ENCODE measurements around the gene ATP6V1C2. TPM values are rescaled to one million over a fixed set of nuclear protein-coding genes. Genes with fewer than 3 reads are reported as not detected.

The ATP6V1C2 gene
- total and polyA plus RNA-seq, 2 experiments from 2014 or later = 0.14 to 2.1 TPM

GRCh38 chr2:10810202-10811161 is 89.1 kb downstream of the ATP6V1C2 start (continued):
- TF ChIP-seq, protein P1, sequence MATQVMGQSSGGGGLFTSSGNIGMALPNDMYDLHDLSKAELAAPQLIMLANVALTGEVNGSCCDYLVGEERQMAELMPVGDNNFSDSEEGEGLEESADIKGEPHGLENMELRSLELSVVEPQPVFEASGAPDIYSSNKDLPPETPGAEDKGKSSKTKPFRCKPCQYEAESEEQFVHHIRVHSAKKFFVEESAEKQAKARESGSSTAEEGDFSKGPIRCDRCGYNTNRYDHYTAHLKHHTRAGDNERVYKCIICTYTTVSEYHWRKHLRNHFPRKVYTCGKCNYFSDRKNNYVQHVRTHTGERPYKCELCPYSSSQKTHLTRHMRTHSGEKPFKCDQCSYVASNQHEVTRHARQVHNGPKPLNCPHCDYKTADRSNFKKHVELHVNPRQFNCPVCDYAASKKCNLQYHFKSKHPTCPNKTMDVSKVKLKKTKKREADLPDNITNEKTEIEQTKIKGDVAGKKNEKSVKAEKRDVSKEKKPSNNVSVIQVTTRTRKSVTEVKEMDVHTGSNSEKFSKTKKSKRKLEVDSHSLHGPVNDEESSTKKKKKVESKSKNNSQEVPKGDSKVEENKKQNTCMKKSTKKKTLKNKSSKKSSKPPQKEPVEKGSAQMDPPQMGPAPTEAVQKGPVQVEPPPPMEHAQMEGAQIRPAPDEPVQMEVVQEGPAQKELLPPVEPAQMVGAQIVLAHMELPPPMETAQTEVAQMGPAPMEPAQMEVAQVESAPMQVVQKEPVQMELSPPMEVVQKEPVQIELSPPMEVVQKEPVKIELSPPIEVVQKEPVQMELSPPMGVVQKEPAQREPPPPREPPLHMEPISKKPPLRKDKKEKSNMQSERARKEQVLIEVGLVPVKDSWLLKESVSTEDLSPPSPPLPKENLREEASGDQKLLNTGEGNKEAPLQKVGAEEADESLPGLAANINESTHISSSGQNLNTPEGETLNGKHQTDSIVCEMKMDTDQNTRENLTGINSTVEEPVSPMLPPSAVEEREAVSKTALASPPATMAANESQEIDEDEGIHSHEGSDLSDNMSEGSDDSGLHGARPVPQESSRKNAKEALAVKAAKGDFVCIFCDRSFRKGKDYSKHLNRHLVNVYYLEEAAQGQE (IDR thresholded peaks at IDR 0.05; ENCODE audit: unreplicated experiment) = no peak
- no peak for TF ChIP-seq ZNF331 (CRISPR knock-in tag; IDR thresholded peaks at IDR 0.05; ENCODE audit: low read depth)
- TF ChIP-seq, protein P2, sequence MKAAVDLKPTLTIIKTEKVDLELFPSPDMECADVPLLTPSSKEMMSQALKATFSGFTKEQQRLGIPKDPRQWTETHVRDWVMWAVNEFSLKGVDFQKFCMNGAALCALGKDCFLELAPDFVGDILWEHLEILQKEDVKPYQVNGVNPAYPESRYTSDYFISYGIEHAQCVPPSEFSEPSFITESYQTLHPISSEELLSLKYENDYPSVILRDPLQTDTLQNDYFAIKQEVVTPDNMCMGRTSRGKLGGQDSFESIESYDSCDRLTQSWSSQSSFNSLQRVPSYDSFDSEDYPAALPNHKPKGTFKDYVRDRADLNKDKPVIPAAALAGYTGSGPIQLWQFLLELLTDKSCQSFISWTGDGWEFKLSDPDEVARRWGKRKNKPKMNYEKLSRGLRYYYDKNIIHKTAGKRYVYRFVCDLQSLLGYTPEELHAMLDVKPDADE (IDR thresholded peaks at IDR 0.05) = no peak
- TF ChIP-seq CREB1 (CRISPR knock-in tag; IDR thresholded peaks at IDR 0.05; ENCODE audit: low read depth) = no peak
- TF ChIP-seq EZH2 (IDR thresholded peaks at IDR 0.05; ENCODE audit: low read depth, unreplicated experiment) = no peak

DNA sequence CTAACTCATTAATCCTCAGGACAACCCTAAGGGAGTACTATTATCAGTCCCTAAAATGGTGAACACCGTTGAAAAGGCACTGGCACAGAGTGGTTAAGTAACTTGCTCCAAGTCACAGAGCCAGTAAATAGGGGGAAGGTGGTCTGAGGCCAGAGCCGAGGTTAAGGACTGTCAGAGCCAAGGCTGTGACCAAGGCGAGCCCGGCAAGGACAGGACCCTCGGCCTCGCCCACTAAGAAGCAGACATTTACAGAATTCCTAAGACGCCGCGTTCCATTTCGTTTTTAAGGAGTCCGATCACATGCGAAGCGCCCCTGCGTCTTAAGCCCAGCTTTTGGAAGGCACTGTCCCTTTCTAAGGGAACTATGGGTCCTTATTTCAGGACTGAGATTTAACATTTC is 90.1 kb downstream of the ATP6V1C2 start:
- ATAC-seq (no peak), DNase-seq (ENCODE audit: low spot score) (peak; percentile 50)
- peak overlapping the region; percentile 73 for H3K4me3 ChIP-seq
- H2AFZ ChIP-seq = no peak overlapping the region
- peak overlapping the region; percentile 84 for H3K4me2 ChIP-seq
- no peaks in the 10 kb centered on the region for H3K27me3 ChIP-seq (ENCODE audit: insufficient read depth)
- Mint-ChIP-seq H3K4me1 (peaks cover 33% of the 10 kb centered on the region), H3K9me3 (no peaks in the 10 kb centered on the region), H3K27ac (peak overlapping the region; percentile 96), H3K27me3 (ENCODE audit: insufficient read depth, low read depth, poor library complexity) (peaks cover 16% of the 10 kb centered on the region), H3K36me3 (ENCODE audit: low read depth) (peaks cover 22% of the 10 kb centered on the region), H3K4me3 (peak overlapping the region; percentile 95)
- peaks cover 45% of the 10 kb centered on the region for H4K20me1 ChIP-seq (replicated peaks; ENCODE audit: insufficient read depth)
- H3F3A ChIP-seq (replicated peaks; ENCODE audit: low read depth) = peaks cover 10% of the 10 kb centered on the region; the same call in 1 of the 2 replicates
- H3K79me2 ChIP-seq (replicated peaks; ENCODE audit: insufficient read depth) = peaks cover 60% of the 10 kb centered on the region
- no peaks in the 10 kb centered on the region; the same call in 1 of the 2 replicates for H3K36me3 ChIP-seq (ENCODE audit: insufficient read depth)
- H3K4me1 ChIP-seq (ENCODE audit: insufficient read depth) = peaks cover 30% of the 10 kb centered on the region
- H3K9me2 ChIP-seq (ENCODE audit: insufficient read depth) = no peaks in the 10 kb centered on the region
- TF ChIP-seq, protein P1 (IDR thresholded peaks at IDR 0.05; ENCODE audit: unreplicated experiment) = no peak
- TF ChIP-seq, protein P3, sequence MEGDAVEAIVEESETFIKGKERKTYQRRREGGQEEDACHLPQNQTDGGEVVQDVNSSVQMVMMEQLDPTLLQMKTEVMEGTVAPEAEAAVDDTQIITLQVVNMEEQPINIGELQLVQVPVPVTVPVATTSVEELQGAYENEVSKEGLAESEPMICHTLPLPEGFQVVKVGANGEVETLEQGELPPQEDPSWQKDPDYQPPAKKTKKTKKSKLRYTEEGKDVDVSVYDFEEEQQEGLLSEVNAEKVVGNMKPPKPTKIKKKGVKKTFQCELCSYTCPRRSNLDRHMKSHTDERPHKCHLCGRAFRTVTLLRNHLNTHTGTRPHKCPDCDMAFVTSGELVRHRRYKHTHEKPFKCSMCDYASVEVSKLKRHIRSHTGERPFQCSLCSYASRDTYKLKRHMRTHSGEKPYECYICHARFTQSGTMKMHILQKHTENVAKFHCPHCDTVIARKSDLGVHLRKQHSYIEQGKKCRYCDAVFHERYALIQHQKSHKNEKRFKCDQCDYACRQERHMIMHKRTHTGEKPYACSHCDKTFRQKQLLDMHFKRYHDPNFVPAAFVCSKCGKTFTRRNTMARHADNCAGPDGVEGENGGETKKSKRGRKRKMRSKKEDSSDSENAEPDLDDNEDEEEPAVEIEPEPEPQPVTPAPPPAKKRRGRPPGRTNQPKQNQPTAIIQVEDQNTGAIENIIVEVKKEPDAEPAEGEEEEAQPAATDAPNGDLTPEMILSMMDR (conservative IDR thresholded peaks at IDR 0.05; ENCODE audit: low read depth in 2 of 2) = no peak
- TF ChIP-seq EZH2phosphoT487 (IDR thresholded peaks at IDR 0.05; ENCODE audit: unreplicated experiment) = no peak
- no peak for TF ChIP-seq ZNF114 (CRISPR knock-in tag; IDR thresholded peaks at IDR 0.05)
- no peak for TF ChIP-seq JUNB (IDR thresholded peaks at IDR 0.05; ENCODE audit: unreplicated experiment)
- H3K27ac ChIP-seq (ENCODE audit: low read depth) = no peak overlapping the region
